ELF-1 (cell line): ENCODE measurements around the gene MDN1.
"Not testable (repeated sequence)": the region's sequence is repeated elsewhere in the genome, so short reads cannot be mapped to it uniquely, and the experiment has no call there.

Source experiments
- DNase-seq: peaks from one replicate; pipeline ENCODE4 v3.0.0-alpha.2; 2016; ENCODE audit warnings: low read depth, low spot score

Gene MDN1

GRCh38 chr6:89819336-89820130 lies at the start of gene MDN1:
MDN1 (minus strand) TSS chr6:89819794; CDS start chr6:89819607, 187 bp downstream.
- DNase-seq = peak; percentile 97

DNA sequence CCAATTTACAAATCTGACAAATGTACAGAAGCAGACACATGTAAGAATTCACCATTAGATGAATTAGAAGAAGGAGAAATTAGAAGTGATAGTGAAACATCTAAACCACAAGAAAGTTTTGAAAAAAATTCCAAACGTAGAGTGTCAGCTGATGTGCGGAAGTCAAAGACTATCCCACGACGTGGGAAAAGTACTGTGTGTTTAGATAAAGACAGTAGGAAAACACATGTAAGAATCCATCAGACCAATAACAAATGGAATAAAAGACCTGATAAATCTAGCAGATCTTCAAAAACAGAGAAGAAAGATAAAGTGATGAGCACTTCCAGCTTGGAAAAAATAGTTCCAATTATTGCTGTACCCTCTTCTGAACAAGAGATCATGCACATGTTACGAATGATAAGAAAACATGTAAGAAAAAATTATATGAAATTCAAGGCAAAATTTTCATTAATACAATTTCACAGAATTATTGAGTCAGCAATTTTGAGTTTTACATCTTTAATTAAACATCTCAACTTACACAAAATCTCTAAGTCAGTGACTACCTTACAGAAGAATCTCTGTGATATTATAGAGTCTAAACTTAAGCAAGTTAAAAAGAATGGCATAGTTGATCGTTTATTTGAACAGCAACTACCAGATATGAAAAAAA lies 46.6 kb upstream of the MDN1 start:
- DNase-seq = no peak

- DNase-seq = no peak
Measured at GRCh38 chr6:89862698-89863097, 43.1 kb upstream of the MDN1 start.

DNA sequence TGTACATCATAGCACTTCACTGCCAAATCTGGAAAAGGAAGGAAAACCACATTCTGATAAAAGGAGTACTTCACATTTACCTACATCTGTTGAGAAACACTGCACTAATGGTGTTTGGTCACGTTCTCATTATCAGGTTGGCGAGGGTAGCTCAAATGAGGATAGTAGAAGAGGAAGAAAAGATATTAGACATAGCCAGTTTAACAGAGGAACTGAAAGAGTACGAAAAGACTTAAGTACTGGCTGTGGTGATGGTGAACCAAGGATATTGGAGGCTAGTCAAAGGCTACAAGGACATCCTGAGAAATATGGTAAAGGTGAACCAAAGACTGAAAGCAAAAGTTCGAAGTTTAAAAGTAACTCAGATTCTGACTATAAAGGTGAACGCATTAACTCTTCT lies 42.7 kb upstream of the MDN1 start:
- no peak for DNase-seq

DNA sequence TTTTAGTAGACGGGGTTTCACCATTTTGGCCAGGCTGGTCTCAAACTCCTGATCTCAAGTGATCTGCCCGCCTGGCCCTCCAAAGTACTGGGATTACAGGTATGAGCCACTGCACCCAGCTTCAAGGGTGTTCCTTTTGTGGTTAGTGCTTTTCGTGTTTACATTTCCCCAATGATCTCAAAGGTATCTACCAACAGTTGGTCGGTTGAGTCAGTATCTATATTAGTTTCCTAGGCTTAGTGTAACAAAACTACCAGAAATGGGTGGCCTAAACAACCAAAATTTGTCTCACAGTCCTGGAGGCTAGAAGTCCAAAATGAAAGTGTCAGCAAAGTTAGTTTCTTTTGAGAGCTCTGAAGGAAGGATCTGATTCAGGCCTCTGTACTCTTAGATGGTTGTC lies 40.1 kb upstream of the MDN1 start:
- DNase-seq = no peak

- DNase-seq = no peak
Measured at GRCh38 chr6:89858041-89858440, 38.4 kb upstream of the MDN1 start.

DNA sequence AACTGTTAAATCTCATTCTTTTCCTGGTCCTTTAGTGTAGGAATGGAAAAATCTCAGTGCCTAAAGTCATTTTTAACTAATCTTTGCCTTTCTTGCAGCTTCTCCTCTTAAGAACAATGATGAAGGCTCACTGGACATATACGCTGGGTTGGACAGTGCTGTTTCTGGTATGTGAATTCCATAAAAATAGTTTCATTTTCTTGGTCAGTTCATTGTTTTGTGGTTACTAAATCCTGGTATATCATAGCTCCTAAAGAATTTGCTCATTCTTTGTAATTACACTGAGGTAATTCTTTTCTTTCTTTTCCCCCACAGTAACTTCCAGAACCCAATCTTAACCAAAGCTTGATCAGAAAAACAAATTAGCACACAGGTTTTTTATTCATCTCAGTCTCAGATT lies 33.5 kb upstream of the MDN1 start:
- no peak for DNase-seq

- not testable (repeated sequence) for DNase-seq
Measured at GRCh38 chr6:89847513-89847912, 27.9 kb upstream of the MDN1 start.

DNA sequence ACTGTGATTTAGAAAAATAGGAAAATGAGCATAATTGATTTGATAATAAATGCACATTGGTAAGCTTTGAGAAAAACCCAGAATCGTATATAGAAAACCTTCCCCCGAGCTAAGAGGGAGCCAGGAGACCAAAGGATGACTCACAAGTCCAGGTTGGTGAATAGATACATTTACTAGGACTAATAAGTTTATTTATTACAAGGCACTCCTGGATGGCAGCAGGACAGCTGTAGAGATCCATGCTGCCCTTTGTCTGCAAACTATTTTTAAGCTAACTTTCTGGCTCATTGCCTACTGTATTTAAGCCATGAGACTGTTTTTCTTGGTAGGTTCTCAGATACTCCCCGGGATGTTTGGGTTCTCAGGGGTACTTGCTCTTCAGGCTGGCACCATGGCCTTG lies 23.5 kb upstream of the MDN1 start:
- DNase-seq = no peak

- DNase-seq = no peak
Measured at GRCh38 chr6:89842228-89842627, 22.6 kb upstream of the MDN1 start.

DNA sequence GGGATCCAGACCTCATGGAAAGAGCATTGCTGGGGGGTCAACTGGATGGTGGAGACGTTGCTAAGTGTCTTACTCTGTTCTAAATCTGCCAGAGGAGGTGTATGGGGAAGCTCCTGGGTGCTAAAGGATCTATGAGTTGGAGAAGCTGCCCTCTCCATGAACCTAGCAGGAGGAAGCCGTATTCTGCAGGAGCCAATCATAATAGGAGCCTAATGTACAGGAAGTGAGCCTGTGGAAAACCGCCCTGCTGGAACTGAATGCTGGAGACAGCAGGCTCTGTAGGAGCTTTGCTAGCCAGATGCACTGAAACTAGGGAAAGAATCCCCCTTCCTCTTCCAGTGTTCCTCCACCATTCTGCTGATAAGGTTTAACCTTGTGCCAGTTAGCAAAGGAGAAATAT lies 20.9 kb upstream of the MDN1 start:
- peak; percentile 12 for DNase-seq

DNA sequence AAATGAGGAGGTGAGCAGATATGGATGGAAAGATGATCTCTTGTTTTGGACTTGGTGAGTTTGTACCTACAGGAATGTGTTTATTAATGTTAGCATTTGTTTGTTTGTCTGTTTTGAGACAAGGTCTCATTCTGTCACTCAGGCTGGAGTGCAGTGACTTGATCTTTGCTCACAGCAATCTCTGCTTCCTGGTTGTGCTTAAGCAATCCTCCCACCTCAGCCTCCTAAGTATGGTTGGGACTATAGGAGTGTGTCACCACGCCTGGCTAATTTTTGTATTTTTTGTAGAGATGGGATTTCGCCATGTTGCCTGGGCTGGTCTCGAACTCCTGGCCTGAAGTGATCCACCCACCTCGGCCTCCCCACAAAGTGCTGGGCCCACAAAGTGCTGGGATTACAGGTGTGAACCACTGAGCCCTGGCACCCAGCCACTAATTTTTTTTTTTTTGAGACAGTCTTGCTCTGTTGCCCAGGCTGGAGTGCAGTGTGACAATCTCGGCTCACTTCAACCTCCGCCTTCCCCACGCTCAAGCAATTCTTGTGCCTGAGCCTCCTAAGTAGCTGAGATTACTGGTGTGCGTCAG lies 17.1 kb upstream of the MDN1 start:
- DNase-seq = no peak

- DNase-seq = no peak
Measured at GRCh38 chr6:89834884-89835792, 15.5 kb upstream of the MDN1 start.

GRCh38 chr6:89830170-89830809 lies 10.7 kb upstream of the MDN1 start:
- peak; percentile 29 for DNase-seq

GRCh38 chr6:89829472-89830169 lies 10.0 kb upstream of the MDN1 start, which contains the start of gene CASP8AP2:
CASP8AP2 (plus strand) TSS chr6:89829880.
- DNase-seq = peak; percentile 99

- no peak for DNase-seq
Measured at GRCh38 chr6:89828988-89829471, 9.4 kb upstream of the MDN1 start.

DNA sequence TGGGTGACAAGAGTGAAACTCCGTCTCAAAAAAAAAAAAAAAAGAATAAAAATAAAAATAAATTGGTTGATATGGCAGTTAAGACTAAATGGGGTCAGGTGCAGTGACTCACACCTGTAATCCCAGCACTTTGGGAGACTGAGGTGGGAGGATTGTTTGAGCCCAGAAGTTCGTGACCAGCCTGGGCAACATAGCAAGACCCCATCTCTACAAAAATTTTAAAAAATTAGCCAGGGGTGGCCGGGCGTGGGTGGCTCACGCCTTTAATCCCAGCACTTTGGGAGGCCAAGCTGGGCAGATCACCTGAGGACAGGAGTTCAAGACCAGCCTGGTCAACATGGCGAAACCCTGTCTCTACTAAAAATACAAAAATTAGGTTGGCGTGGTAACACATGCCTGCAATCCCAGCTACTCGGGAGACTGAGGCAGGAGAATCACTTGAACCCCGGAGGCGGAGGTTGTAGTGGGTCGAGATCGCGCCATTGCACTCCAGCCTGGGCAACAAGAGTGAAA lies 8.9 kb upstream of the MDN1 start:
- DNase-seq = not testable (repeated sequence)

- DNase-seq = peak; percentile 29
Measured at GRCh38 chr6:89826029-89826528, 6.5 kb upstream of the MDN1 start.

- no peak for DNase-seq
Measured at GRCh38 chr6:89818977-89819335, 638 bp downstream of the MDN1 start.

DNA sequence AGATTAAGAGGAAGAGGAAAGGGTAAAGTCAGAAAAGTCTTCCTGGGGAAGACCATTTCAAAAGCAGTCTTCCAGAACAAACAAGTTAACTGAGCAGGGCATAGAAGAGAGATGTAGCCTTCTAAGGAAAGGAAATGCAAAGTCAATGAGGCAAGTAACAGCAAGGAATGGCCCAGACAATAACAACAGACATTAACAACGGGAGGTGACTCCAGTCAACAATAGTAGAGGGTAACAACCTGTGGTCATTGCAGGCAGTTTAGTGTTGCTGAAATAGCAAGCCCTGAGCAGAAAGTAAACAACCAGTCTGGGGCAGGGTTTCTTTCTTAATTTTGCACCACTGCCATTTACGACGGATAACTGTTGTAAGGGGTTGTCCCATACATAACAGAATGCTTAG lies 2.1 kb downstream of the MDN1 start:
- DNase-seq = peak; percentile 65
